Endometrium (tissue), 2 donors: ENCODE data around the gene CHPF2.

Source experiments
- FAIRE-seq: peaks from 2 replicates; lab custom pipeline; 2012; peaks lifted over from hg19 to GRCh38; lab: Jason Lieb, UNC
- donor health status: control.
- donor health status: control.

CHPF2 gene

DNA sequence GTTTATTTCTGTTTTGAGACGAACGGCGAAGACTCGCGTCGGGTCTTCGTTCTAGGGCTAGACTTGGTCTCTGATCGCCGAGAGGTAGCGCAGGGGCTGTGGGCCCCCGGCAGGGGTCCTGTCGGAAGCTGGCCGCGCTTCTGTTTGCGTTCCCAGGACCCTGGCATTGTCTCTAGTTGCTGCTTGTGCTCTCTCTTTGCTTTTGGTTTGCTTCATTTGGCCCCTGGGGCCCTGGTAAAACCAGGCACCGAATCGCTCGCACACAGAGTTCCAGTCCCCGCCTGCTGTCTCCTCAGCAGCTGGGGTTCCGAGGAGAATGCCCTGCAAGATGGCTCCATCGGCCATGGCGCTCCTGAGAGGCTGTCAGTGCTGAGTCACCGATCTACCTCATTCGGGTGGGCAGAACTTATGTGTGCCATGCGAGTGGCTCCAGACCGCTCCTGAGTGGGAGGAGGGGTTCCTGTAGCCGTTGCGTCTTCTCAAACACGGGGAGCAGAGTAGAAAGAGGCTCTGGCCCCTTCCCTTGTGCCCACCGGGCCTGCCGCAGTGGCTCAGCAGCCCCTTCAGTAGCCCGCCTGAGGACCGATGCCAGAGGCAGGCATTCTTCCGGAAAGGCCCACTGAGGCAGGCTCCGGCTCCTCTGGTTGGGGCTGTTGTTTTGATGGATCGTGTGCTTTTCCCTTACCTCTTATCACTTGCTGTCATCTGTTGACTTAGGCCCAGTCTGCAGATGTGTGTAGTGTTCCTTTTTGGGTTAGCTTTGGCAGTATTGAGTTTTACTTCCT is 826 bp downstream of the CHPF2 start:
- no peak for FAIRE-seq

DNA sequence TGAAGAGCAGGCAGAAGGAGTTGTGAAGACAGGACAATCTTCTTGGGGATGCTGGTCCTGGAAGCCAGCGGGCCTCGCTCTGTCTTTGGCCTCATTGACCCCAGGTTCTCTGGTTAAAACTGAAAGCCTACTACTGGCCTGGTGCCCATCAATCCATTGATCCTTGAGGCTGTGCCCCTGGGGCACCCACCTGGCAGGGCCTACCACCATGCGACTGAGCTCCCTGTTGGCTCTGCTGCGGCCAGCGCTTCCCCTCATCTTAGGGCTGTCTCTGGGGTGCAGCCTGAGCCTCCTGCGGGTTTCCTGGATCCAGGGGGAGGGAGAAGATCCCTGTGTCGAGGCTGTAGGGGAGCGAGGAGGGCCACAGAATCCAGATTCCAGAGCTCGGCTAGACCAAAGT is 1.5 kb downstream of the CHPF2 start:
- no peak for FAIRE-seq

DNA sequence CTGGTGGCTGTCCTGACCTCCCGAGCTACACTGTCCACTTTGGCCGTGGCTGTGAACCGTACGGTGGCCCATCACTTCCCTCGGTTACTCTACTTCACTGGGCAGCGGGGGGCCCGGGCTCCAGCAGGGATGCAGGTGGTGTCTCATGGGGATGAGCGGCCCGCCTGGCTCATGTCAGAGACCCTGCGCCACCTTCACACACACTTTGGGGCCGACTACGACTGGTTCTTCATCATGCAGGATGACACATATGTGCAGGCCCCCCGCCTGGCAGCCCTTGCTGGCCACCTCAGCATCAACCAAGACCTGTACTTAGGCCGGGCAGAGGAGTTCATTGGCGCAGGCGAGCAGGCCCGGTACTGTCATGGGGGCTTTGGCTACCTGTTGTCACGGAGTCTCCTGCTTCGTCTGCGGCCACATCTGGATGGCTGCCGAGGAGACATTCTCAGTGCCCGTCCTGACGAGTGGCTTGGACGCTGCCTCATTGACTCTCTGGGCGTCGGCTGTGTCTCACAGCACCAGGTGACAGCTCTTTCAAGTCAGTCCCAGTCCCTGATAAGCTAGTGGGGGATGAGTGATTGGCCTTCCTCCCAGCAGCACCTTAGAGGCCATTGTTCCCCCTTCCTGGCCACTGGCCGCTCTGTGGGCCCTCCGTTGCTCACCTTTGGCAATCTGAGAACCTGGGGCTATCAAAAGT is 3.0 kb downstream of the CHPF2 start:
- no peak for FAIRE-seq

DNA sequence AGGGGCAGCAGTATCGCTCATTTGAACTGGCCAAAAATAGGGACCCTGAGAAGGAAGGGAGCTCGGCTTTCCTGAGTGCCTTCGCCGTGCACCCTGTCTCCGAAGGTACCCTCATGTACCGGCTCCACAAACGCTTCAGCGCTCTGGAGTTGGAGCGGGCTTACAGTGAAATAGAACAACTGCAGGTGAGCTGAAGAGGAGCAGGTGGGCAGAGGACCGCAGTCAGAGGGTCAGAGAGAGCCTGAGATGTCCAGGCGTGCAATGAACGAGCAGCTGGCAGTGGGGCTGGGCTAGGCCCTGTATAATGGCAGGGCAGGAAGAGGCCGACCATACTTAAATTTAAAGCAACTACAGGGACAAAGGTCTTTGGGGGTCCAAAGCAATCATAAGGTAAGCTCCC is 4.1 kb downstream of the CHPF2 start:
- no peak for FAIRE-seq

DNA sequence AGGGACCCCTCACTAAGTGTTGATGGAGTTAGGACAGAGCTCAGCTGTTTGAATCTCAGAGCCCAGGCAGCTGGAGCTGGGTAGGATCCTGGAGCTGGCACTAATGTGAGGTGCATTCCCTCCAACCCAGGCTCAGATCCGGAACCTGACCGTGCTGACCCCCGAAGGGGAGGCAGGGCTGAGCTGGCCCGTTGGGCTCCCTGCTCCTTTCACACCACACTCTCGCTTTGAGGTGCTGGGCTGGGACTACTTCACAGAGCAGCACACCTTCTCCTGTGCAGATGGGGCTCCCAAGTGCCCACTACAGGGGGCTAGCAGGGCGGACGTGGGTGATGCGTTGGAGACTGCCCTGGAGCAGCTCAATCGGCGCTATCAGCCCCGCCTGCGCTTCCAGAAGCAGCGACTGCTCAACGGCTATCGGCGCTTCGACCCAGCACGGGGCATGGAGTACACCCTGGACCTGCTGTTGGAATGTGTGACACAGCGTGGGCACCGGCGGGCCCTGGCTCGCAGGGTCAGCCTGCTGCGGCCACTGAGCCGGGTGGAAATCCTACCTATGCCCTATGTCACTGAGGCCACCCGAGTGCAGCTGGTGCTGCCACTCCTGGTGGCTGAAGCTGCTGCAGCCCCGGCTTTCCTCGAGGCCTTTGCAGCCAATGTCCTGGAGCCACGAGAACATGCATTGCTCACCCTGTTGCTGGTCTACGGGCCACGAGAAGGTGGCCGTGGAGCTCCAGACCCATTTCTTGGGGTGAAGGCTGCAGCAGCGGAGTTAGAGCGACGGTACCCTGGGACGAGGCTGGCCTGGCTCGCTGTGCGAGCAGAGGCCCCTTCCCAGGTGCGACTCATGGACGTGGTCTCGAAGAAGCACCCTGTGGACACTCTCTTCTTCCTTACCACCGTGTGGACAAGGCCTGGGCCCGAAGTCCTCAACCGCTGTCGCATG is 5.2 kb downstream of the CHPF2 start:
- FAIRE-seq, result no peak

DNA sequence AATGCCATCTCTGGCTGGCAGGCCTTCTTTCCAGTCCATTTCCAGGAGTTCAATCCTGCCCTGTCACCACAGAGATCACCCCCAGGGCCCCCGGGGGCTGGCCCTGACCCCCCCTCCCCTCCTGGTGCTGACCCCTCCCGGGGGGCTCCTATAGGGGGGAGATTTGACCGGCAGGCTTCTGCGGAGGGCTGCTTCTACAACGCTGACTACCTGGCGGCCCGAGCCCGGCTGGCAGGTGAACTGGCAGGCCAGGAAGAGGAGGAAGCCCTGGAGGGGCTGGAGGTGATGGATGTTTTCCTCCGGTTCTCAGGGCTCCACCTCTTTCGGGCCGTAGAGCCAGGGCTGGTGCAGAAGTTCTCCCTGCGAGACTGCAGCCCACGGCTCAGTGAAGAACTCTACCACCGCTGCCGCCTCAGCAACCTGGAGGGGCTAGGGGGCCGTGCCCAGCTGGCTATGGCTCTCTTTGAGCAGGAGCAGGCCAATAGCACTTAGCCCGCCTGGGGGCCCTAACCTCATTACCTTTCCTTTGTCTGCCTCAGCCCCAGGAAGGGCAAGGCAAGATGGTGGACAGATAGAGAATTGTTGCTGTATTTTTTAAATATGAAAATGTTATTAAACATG is 6.0 kb downstream of the CHPF2 start:
- no peak for FAIRE-seq

DNA sequence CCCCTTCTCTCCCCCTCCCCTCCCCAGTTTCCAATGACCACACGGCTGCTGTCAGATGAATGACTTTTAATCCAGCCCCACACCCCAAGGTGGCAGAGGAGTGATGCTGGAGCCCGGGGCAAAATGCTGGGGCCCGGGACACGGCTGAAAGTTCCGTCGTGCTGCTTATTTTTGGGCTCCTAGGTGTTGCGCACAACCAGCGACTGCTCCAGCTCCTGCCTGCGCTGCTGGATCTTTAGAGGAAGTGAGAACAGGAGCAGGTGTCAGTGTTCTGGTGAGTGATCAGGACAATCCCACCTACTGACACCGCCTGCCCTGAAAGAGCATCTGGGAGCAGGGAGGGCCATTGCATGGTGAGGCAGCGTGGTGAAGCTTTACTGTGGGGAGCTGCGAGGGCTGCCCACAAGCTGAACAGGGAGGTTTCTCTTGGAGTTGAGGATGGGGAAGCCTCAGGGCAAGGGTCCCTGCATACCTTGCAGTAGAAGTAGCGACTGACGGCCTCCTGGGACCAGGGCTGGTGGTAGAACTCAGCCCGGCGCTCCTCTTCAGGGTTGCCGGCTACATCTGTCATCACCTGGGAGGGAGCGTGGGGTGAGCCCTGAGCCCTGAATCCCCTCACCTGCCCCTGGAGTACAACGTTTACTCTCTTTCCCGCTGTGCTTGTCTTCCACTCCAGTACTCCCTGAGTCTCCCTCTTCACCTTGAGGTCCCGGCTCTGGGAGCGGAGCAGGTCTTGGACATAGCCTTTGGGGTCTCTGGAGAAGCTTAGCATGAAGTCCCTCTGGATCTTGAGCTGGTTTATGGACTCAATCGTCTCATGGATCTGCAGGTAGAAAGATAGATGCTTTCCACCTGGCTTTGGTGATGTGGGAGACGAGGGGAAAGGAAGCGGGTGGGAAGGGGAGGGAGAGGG is 6.9 kb downstream of the CHPF2 start:
- FAIRE-seq, result no peak

DNA sequence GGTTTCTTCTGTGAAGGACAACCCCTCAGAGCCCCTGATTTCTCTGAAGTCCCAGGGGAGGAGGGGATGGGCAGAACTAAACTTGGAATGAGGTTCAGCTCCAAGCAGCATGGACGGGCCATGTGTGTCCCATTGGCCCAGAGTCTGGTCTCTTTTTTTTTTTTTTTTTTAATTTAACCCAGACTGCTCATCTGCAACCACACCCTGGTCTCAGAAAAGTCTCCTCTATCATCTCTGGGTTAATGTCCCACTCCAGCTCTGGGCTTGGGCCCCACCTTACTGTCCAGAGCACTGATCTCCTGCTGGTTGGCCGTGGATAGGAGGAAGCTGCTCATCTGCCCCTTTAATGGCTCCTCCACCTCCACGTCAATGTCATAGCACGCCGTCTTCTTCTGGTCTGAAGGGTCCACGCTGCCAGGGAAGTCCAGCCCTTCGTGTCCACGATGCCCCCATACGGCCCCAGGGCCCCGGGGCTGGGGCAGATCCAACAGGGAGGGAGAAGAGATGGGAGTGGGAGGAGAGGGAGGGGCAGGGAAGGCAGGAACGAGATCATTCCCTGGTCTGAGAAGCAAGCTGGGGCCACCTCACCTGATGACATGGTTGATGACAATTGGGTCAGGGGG is 7.7 kb downstream of the CHPF2 start:
- no peak for FAIRE-seq

DNA sequence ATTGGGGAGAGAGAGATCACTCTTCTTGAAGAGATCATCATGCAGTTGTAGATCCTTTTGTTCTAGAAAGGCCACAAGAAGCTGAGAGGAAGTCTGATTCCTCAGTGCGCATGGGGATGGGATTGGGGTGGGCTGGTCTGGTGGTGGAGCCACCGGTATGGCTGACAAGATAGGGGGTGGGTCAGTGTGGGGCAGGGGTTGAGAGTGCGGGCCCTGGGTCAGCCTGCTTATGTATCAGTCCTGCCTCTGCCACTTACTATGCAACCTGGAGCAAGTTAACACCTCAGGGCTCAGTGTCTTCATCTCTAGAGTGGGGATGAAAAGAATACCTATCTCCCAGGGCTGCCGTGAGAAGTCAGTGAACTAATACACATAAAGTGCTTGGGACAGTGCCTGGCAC is 8.3 kb downstream of the CHPF2 start:
- FAIRE-seq, result no peak

DNA sequence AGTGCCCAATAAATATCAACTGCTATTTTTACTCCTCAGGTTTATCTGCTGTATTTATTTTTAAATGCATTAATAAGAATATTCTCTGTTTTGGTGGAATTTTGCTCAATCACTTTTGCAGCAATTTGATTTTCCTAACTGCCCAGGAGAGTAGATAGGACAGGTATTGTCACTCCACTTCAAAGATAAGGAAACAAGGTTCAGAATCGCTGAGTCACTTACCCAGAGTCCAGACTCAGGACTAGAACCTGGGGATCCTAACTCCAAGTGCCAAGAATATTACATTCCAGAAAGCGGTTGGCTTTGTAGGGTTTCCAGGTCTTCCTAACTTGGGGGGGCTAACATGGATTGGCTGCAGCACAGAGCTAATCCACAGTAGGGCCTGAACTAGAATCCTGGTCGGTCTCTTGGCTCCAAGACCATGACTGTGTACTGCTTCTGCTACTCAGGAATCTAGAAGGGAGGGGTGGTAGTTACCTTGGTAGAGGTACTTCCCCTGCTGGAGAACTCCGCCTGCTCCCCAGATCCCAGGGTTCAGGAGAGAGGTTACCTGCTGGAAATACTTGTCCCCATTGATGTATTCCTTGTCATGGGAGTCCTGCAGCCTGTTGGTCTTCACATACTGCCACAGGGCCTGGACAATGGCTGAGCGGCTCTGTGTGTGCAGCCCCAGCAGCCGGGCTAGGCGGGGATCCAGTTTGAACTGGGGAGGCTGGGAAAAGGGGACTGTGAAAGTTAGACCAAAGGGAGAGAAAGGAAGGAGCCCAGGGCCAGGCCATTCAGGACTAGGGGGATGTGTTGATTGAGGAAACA is 8.9 kb downstream of the CHPF2 start:
- FAIRE-seq, result no peak

DNA sequence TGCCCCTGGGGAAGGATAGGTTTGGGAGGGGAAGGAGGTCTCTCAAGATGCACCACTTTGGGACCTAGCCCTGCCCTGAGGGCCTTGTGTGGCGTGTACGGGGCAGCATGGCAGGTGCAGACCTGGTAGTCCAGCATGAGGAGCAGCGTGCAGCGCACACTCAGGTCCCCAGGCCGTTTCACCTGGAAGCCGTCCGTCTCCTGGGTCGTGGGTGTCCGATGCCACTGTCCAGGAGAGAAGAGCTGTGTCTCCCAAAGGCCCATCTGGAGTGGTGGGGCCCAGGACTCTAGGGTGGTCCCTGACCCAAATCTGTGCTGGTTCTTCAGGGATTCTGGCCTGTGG is 9.4 kb downstream of the CHPF2 start:
- FAIRE-seq, result no peak

DNA sequence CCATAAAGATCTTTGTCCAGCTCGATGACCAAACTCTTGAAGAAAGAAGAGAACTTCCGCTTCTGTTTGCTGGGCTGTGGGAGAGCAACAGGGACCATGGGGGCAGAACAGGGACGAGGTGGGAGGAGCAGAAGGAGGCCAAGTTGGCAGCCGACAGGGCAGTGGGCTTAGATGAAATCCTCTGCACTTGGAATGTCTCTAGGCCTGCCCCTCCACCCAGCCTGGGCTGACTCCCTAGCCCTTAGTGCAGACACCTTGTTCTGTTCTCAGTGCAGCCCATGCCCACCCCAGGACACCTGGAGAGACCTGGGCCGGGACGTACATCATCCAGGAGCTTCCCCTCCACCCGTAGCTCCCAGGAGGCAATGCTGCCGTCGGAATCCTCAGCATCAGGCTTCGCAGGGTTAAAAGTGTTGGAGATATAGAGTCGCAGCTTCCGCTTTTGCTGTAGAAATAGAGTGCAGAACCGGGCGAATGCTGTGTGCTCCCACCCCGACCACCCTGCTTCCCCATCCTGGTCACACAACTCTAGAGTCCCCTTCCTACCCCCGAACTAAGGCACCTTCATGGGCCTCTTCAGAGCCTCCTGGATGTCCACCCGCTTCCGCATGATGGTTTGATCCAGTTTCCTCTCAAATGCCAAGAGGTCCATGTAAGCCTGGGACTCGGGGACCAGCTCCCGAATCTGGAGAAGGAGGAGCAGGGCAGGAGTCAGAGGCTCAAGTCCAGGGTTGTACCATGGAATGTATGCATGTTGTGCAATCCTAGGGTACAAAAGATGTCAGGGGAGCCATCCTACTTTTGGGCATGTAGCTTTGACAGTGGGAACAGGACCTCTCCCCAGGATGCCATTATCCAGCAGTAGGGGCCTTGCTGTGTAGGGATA is 10.1 kb downstream of the CHPF2 start:
- no peak for FAIRE-seq

DNA sequence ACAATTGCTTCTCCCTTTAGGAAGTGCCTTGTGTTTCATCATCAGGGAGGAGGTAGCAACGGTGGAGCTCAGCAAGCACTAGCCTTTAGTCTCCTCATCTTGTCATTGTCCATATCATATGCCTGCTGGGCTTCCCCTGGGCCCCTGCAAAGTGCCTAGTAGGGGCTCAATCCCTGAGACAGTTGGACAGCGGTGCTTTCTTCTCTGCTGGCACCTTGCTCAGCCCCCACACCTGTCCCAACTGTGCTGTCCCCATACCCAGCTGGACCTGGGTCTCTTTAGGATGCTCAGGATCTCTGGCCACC is 10.7 kb downstream of the CHPF2 start:
- FAIRE-seq, result no peak

DNA sequence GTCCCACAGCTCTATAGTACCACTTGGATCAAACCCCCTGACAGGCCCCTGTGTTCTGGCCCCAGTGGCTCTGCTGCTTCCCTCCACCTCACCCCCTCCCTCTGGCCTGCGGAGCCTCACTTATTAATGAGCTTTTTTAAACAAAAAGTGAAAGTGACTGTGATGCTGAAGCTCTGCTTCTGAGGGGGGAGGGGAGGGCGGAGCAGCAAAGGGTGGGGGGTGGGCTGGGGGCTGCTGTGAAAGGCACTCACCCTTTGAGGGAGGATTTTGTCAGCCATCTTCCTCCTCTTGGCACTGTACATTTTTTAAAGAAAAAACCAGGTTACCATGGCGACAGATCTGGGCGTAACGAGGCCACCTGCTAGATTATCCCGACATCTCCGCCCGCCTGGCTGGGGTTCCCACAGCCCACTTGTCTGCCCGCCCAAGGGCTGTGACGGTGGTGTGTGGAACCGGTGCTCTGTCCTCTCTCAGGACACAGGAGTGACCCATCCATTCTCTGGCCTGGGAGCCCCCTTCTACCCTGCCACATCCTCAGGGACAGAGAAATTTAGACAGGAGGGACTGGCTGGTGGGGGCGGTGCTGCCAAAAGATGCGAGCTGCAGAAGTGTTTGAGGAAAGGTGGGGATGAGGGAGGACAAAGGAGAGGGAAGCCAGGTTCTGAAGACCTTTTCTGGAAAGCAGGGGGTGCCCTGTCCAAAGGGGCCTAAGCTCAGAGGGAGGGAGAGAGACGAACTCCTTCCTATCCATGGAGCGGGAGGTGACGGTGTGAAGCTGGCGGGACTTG is 11.3 kb downstream of the CHPF2 start:
- no peak for FAIRE-seq

DNA sequence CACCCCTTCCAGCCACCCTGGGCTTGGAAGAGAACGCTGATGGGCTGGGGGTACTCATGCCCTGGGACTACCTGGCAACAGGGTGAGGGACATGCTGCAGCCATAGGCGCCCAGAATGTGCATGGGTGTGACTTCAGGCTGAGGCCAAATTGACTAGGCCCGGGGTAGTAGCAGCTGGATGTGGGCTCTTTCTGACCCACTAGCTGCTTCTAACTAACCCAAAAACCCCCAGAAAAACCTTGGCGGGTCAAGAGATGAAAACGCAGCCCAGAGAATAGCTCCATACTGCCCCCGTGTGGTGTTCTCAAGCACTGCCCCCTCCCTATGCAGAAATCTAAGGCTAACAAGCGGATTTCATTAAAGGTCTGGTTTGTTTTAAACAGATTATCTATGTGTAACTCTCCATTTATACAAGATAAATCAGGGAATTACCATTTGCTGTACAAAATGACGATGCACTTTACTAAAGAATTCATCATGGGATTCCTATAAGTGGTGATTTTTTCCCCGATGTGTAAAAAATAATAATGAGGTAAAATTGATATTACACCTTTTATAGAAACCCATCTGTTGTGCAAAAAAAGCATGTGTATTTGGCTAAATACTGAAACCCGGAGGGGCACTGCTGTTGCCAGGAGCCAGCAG is 12.0 kb downstream of the CHPF2 start:
- no peak for FAIRE-seq

DNA sequence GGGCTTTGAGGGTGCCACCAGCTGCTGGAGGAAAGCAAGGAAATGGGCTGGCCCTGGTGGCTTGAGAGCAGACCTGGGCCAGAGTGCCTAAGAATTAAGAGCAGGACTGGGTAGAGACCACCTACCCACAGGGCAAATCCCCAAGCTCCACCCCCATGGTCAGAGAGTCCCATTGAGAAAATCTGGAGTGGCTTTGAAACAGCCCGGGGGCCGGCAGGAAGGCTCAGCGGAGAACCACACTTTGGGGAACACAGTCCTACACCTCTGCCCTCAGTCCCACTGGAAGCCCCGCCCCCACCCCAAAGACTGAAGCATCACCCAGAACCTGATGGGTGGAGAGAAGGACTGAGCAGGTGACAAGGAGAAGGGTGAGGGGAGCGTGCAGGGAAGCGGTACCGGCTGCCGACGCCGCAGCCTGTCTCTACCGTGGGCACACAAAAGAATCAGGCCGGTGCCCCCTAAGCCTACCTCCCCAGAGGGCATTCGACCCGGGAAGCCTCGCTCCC is 12.6 kb downstream of the CHPF2 start:
- FAIRE-seq, result no peak

DNA sequence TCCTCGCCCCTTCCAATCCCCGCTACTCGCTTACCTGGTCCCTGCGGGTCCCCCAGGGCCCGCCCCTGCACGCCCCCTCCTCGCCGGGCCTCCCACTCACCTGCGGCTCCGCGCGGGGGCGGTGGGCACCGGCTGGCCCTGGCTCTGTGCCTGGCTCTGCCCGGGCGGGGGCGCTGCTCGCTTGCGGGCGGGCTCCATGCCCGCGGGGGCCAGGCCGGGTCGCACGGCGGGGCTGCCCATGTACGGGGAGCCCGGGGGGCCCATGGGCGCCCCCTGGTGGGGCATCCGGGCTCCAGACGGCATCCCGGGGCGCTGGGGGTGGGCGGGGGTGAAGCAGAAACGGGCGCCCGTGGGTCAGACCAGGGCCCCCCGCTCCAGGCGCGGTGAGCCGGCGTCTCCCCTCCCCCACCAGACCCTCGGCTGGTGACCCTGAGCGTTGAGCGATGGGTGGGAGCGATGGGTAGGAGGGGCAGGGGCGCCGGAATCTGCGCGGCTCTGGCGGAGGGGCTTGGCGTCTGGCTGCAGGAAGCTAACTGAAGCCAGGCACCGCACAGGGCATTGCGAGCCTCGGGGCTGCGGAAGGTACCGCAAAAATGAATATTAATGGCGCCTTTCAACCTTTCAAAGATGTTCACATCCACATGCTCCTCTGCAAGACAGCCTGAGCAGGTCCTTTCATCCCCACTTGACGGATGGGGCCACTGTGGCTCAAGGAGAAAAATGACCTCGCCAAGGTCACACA is 13.2 kb downstream of the CHPF2 start:
- FAIRE-seq, result no peak
